Muscle of arm (tissue), 12 donors: ENCODE measurements around the gene AFAP1L2. TPM values are rescaled to one million over a fixed set of nuclear protein-coding genes. Genes with fewer than 3 reads are reported as not detected.

Experiments
- DNase-seq: peaks from one replicate; pipeline ENCODE4 v3.0.0-alpha.2; 2013
- polyA plus RNA-seq, 12 donors: library from polyadenylated mRNA; unstranded; fragments of 120-200 nt; gene quantifications; one replicate each; pipeline ENCODE4 v1.2.1, GENCODE V29; 2013; ENCODE audit not compliant: insufficient read length in 12 of 12

Gene AFAP1L2
- polyA plus RNA-seq, 12 donors: 32.3 to 48.5 (median 41.1) TPM; not detected in 1

GRCh38 chr10:114391599-114391998 is 12.7 kb downstream of the AFAP1L2 start:
- DNase-seq: no peak

- DNase-seq: no peak
These were observed 14.9 kb downstream of the AFAP1L2 start for GRCh38 chr10:114389426-114389825.

GRCh38 chr10:114388275-114388674 is 16.0 kb downstream of the AFAP1L2 start:
- DNase-seq: no peak

GRCh38 chr10:114387784-114388183 is 16.5 kb downstream of the AFAP1L2 start:
- DNase-seq: no peak

GRCh38 chr10:114386452-114386851 is 17.9 kb downstream of the AFAP1L2 start:
- no peak for DNase-seq

- no peak for DNase-seq
These were observed 18.7 kb downstream of the AFAP1L2 start for GRCh38 chr10:114385557-114385956.

GRCh38 chr10:114384601-114385000 is 19.7 kb downstream of the AFAP1L2 start:
- DNase-seq: no peak

- DNase-seq: no peak
These were observed 20.1 kb downstream of the AFAP1L2 start for GRCh38 chr10:114384181-114384580.

GRCh38 chr10:114380797-114381196 is 23.5 kb downstream of the AFAP1L2 start:
- DNase-seq: no peak

- no peak for DNase-seq
These were observed 24.2 kb downstream of the AFAP1L2 start for GRCh38 chr10:114380060-114380459.

GRCh38 chr10:114379631-114380041 is 24.7 kb downstream of the AFAP1L2 start:
- DNase-seq: no peak

- no peak for DNase-seq
These were observed 27.8 kb downstream of the AFAP1L2 start for GRCh38 chr10:114376523-114376922.

GRCh38 chr10:114375047-114375446 is 29.3 kb downstream of the AFAP1L2 start:
- DNase-seq: peak; percentile 50

- peak; percentile 95 for DNase-seq
These were observed 30.1 kb downstream of the AFAP1L2 start for GRCh38 chr10:114374053-114374791.

- no peak for DNase-seq
These were observed 30.7 kb downstream of the AFAP1L2 start for GRCh38 chr10:114373631-114374030.

- no peak for DNase-seq
These were observed 31.3 kb downstream of the AFAP1L2 start for GRCh38 chr10:114372995-114373394.

- no peak for DNase-seq
These were observed 32.1 kb downstream of the AFAP1L2 start for GRCh38 chr10:114372179-114372578.

- DNase-seq: no peak
These were observed 33.3 kb downstream of the AFAP1L2 start for GRCh38 chr10:114370966-114371365.

GRCh38 chr10:114370199-114370598 is 34.1 kb downstream of the AFAP1L2 start:
- no peak for DNase-seq

GRCh38 chr10:114368057-114368391 is 36.3 kb downstream of the AFAP1L2 start:
- DNase-seq: no peak

GRCh38 chr10:114367351-114368056 is 36.8 kb downstream of the AFAP1L2 start:
- DNase-seq: no peak

GRCh38 chr10:114364726-114365125 is 39.6 kb downstream of the AFAP1L2 start:
- no peak for DNase-seq

- DNase-seq: no peak
These were observed 40.4 kb downstream of the AFAP1L2 start for GRCh38 chr10:114363745-114364454.
